KOPT-K1 (cell line): ENCODE results near the gene NCOR2.

Source experiments
- H3K27ac ChIP-seq: fragments of 200-600 bp; sonication (generic); 2 replicates; pipeline ENCODE4 v1.5.1; 2016; ENCODE audit warnings: antibody characterized with exemption, mild to moderate bottlenecking, low read depth, low read length; ENCODE audit not compliant: poor library complexity, severe bottlenecking
- H3K36me3 ChIP-seq: fragments of 200-600 bp; sonication (generic); 2 replicates; pipeline ENCODE4 v1.5.1; 2017; ENCODE audit warnings: antibody characterized with exemption, mild to moderate bottlenecking, low read length, moderate library complexity; ENCODE audit not compliant: insufficient read depth
- H3K9me3 ChIP-seq: fragments of 200-600 bp; sonication (generic); 2 replicates; pipeline ENCODE4 v1.5.1; 2017; ENCODE audit warnings: antibody characterized with exemption, low read length, mild to moderate bottlenecking; ENCODE audit not compliant: insufficient read depth, poor library complexity, severe bottlenecking

The NCOR2 gene

DNA sequence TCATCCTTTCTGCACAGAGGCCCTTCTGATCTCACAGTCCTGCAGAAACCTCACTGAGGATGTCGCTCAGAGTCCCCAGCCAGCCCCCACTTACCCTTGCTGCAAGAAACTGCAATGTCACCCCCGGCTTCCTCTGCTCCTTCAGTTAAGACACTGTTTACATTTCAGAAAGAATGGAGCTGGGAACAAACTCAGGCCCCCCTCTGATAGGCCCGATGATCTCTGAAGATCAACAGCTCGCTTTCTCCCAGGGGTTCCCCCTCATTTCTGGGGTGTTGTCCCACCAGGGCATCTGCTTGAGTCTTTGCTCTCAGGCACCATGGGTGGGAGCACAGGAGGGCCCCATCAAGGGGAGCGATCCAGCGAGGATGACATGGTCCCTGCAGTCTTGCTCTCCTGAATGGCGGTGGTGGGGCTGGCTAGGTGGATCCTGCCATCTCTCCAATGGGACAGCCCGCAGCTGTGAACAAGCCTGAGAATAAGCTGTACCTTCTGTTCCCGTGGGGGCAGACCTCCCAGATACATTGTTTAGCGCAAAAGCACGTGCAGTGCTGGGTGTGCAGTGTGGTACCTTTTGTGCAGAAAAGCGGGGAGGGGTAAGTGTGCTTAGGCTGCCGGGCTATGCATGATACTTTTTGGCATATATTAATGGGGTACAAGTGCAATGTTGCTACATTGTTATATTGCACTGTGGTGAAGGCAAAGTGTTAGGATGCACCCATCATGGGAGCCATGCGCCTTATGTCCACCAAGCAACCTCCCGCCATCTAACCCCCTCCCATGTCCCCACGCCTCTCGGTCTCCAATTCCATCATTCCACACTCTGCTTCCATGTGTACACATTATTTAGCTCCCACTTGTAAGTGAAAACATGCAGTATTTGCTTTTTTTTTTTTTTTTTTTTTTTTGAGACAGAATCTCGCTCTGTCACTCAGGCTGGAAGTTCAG is 6.7 kb upstream of the NCOR2 start:
- no peaks in the 10 kb centered on the region for H3K9me3 ChIP-seq
- H3K36me3 ChIP-seq, result no peaks in the 10 kb centered on the region
- H3K27ac ChIP-seq, result no peak overlapping the region

DNA sequence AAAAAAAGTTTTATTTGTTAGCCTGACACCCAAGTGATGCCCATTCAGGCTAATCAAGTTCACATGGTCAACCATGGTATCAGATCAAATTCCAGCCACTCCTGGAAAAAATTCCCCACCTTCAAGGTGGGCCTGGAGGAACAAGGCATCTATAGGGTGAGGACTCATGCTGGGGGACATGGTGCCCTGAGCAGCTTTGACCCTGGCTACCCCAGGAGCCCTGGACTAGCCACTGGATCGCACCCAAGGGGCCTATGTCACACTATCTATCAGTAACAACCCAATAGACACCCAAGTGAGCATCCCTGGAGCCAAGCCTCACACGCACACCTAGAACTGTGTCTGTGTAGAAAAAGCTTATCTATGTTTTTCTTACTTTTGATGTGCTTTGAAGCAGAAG is 4.1 kb upstream of the NCOR2 start:
- Histone ChIP-seq H3K36me3 (no peaks in the 10 kb centered on the region), H3K9me3 (no peaks in the 10 kb centered on the region), H3K27ac (no peak overlapping the region)

DNA sequence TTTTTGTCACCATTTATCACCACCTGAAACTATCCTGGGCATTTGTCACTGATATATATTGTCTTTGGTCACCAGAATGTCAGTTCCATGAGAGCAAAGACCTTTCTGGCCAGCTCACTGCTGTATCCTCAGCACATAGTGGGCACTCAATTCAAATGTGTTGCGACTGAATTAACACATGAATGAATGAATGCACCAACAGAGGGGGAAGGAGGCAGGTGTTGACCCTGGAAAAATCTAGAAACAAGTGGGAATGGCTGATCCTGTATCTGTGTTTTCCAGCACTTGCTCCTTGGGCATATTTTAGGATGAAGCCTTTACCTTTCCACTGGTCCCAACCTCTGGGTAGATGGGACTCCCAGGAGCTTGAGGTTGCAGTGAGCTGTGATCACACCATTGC is 3.4 kb upstream of the NCOR2 start:
- H3K36me3 ChIP-seq, result no peaks in the 10 kb centered on the region
- H3K9me3 ChIP-seq, result no peaks in the 10 kb centered on the region
- H3K27ac ChIP-seq, result no peak overlapping the region

GRCh38 chr12:124569375-124570148 is 2.1 kb upstream of the NCOR2 start:
- H3K9me3 ChIP-seq, result no peaks in the 10 kb centered on the region
- H3K36me3 ChIP-seq, result no peaks in the 10 kb centered on the region
- H3K27ac ChIP-seq, result peak overlapping the region; percentile 96

- Histone ChIP-seq H3K27ac (peak overlapping the region; percentile 96), H3K9me3 (no peaks in the 10 kb centered on the region), H3K36me3 (no peaks in the 10 kb centered on the region)
Measured at GRCh38 chr12:124568431-124569374, 1.3 kb upstream of the NCOR2 start.

GRCh38 chr12:124567673-124568373 is 411 bp upstream of the NCOR2 start:
- Histone ChIP-seq H3K36me3 (0 out of 2 replicates have a peak, but pooled peaks cover 5% of the 10 kb centered on the region), H3K27ac (peak overlapping the region; percentile 96), H3K9me3 (no peaks in the 10 kb centered on the region)

GRCh38 chr12:124566161-124566996 is 1.0 kb downstream of the NCOR2 start:
- Histone ChIP-seq H3K27ac (peak overlapping the region; percentile 96), H3K9me3 (no peaks in the 10 kb centered on the region), H3K36me3 (0 out of 2 replicates have a peak, but pooled peaks cover 5% of the 10 kb centered on the region)

- Histone ChIP-seq H3K9me3 (no peaks in the 10 kb centered on the region), H3K36me3 (0 out of 2 replicates have a peak, but pooled peaks cover 5% of the 10 kb centered on the region), H3K27ac (peak overlapping the region; percentile 96)
Measured at GRCh38 chr12:124565656-124566160, 1.7 kb downstream of the NCOR2 start.

- H3K36me3 ChIP-seq, result 0 out of 2 replicates have a peak, but pooled peaks cover 5% of the 10 kb centered on the region
- no peaks in the 10 kb centered on the region for H3K9me3 ChIP-seq
- H3K27ac ChIP-seq, result no peak overlapping the region
Measured at GRCh38 chr12:124564971-124565491, 2.4 kb downstream of the NCOR2 start.

- no peak overlapping the region for H3K27ac ChIP-seq
- 0 out of 2 replicates have a peak, but pooled peaks cover 6% of the 10 kb centered on the region for H3K36me3 ChIP-seq
- H3K9me3 ChIP-seq, result no peaks in the 10 kb centered on the region
Measured at GRCh38 chr12:124564232-124564958, 3.0 kb downstream of the NCOR2 start.

DNA sequence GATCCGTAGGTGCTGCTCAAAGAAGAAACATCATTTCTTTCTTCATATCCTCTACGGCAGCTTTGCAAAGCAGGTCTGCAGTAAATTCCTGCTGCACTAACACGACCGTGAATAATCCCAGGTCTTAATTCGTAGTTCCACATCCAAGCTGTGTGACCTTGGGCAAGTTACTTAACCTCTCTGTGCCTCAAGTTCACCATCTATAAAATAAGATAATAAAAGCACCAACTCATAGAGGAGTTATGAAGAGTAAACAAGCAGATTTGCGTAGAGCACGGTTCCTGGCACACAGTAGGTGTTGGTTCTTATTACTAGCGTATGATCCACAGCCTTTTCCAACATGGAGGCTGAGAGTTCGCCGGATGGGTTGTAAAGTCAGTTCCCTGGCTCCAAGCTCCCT is 3.6 kb downstream of the NCOR2 start:
- Histone ChIP-seq H3K36me3 (peaks cover 12% of the 10 kb centered on the region; the same call in 1 of the 2 replicates), H3K27ac (no peak overlapping the region), H3K9me3 (no peaks in the 10 kb centered on the region)

DNA sequence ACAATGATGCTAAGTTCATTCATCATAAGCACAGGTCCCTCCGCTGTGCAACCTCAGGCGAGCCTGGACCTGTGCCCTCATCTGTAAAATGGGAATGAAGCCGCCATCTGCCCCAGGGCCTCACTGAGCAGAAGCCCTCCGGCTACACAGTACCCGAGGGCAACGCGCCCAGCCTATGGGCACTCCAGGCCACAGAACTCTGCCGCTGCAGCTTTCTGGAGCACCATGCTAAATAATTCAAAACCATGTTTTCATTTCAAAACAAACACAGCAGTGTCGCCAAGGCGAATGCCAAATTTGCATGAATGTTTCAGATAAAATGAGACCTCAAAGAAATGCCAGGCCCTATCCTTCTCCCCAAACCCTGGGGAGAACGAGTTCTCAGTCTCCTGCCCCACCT is 4.0 kb downstream of the NCOR2 start:
- Histone ChIP-seq H3K36me3 (peaks cover 12% of the 10 kb centered on the region; the same call in 1 of the 2 replicates), H3K9me3 (no peaks in the 10 kb centered on the region), H3K27ac (no peak overlapping the region)
